ENCODE results near the gene HES4.
"Not testable (repeated sequence)": the region's sequence is repeated elsewhere in the genome, so short reads cannot be mapped to it uniquely, and the experiment has no call there.

HES4 gene

DNA sequence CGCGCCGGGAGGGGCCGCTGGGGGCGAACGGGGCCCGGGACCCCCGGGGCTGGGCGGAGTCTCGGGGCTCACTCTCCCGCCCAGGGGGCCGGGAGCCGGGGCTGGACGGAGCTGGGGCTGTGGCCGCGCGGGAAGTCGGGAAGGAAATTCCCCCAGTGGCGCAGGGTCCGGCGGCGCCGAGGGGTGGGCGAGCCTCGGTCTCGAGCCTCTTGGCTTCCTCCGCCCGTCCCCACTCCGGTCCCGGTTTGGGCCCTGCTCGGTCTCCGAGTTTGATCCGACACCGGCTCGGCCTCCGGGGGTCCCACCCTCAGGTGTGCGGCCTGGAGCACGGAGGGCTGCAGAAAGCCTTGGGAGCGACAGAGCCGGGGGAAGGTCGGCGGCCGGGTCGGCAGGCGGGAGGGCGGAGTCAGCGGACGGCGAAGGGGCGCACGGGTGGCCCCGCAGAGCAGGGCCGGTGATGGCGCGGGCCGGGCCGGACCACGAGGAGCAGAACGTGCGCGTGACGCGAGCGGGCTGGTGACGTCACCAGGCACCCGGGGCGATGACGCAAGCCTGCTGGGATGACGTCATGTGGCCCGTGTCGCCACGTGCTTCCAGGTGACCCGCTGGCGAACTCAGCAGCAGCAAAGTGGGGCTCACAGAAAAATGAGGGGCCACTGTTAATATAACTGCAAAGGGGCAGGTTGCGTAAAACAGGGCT lies 610 bp upstream of the HES4 start:
- DNase-seq (ENCODE audit: low read depth in 1 of 2, low spot score in 1 of 2) = peak; percentile 48 to 53

GRCh38 chr1:998995-999724 lies 737 bp downstream of the HES4 start:
- DNase-seq (ENCODE audit: low read depth in 1 of 2, low spot score in 1 of 2) = no peak

DNA sequence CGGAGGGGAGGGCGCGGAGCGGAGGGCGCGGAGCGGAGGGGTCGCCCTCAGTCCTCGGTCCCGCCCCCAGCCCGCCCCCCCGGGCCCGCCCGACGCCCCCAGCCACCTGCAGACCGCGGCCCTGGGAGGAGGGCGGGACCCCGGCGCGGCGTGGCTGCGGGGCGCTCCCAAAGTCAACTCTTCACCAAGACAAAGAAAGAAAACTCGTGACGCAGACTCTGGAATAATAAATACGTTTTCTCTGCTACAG lies 1.2 kb downstream of the HES4 start:
- no peak for DNase-seq (ENCODE audit: low read depth in 1 of 2, low spot score in 1 of 2)

GRCh38 chr1:997993-998744 lies 1.7 kb downstream of the HES4 start:
- DNase-seq (ENCODE audit: low read depth in 1 of 2, low spot score in 1 of 2) = no peak

DNA sequence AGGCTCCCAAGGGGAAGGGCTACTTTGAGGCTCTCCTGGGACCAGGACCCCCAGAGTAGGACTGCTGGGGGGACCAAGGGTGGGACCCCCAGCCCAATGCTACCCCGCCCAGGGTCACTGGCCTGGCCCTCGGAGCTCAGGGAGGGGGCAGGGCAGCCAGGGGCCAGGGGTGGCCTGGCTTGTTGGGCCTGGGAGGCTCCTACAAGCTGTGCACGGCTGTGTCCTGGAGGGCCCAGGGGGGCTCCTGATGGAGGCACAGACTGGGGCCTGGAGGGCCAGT lies 2.2 kb downstream of the HES4 start:
- no peak for DNase-seq (ENCODE audit: low read depth in 1 of 2, low spot score in 1 of 2)

GRCh38 chr1:996851-997712 lies 2.8 kb downstream of the HES4 start:
- DNase-seq (ENCODE audit: low read depth in 1 of 2, low spot score in 1 of 2) = no peak

DNA sequence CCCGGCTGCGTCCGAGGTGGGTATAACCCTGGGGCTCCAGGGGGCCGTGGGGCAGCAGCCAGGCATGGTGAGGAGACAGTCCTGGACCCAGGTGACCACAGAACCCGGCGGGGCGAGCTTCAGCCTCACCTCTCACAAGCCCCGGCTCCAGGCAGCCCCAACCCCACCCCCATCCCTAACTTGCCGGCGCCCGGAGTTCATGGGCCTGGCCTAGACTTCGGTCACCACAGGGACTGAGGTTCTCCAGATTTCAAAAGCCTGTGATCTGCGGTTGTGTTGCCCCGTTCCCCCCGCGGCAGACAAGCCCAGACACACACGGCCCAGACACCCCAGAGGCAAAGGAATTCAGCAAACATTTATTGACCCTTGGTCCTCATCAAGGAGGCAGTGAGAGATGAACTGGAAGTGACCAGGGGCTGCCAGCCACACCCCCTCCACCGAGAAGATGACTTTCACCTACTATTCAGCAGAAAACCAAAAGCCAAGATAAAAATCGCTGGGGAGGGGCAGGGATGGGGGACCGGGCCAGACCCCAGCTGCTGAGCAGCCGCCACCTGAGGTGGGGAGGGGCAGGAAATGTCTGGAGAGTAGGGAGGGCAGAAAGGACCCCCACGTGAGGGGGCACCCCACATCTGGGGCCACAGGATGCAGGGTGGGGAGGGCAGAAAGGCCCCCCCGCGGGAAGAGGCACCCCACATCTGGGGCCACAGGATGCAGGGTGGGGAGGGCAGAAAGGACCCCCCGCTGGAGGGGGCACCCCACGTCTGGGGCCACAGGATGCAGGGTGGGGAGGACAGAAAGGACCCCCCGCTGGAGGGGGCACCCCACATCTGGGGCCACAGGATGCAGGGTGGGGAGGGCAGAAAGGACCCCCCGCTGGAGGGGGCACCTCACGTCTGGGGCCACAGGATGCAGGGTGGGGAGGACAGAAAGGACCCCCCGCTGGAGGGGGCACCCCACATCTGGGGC lies 3.9 kb downstream of the HES4 start:
- DNase-seq (ENCODE audit: low read depth in 1 of 2, low spot score in 1 of 2) = no peak

GRCh38 chr1:994546-994945 lies 5.4 kb downstream of the HES4 start:
- DNase-seq (ENCODE audit: low read depth in 1 of 2, low spot score in 1 of 2) = not testable (repeated sequence)

- no peak for DNase-seq (ENCODE audit: low read depth in 1 of 2, low spot score in 1 of 2)
Measured at GRCh38 chr1:993379-993995, 6.4 kb downstream of the HES4 start.

DNA sequence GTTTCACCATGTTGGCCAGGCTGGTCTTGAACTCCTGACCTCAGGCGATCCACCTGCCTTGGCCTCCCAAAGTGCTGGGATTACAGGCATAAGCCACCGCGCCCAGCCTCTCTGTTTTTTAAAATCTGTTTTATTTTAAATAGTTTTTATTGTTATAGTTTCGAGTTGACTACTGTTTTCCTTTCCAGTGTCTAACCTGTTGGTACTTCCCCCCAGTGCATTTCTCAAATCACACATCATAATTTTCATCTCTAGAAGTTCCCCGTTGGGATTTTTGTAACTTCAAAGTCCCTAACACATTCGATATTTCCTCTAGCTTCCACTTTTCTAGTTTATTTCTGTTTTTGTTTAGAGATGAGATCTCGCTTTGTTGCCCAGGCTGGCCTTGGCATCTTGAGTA lies 7.5 kb downstream of the HES4 start:
- no peak for DNase-seq (ENCODE audit: low read depth in 1 of 2, low spot score in 1 of 2)

DNA sequence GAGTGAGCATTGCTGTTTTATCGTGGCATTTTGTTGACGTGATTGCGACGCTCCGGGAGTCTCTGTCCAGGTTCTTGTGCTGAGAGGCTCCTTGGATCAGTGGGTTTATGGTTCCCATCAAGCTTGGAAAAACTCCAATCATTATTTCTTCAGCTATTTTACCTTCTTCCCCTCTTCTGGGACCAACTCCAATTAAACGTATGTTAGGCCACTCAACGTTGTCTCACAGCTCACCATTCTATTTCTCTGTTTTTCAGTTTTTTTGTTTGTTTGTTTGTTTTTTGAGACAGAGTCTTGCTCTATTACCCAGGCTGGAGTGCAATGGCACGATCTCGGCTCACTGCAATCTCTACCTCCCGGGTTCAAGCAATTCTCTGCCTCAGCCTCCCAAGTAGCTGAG lies 8.0 kb downstream of the HES4 start:
- DNase-seq (ENCODE audit: low read depth in 1 of 2, low spot score in 1 of 2) = no peak

- DNase-seq (ENCODE audit: low read depth in 1 of 2, low spot score in 1 of 2) = not testable (repeated sequence)
Measured at GRCh38 chr1:991275-991674, 8.6 kb downstream of the HES4 start.

GRCh38 chr1:988061-988460 lies 11.8 kb downstream of the HES4 start:
- not testable (repeated sequence) for DNase-seq (ENCODE audit: low read depth in 1 of 2, low spot score in 1 of 2)

GRCh38 chr1:985126-985525 lies 14.8 kb downstream of the HES4 start:
- DNase-seq (ENCODE audit: low read depth in 1 of 2, low spot score in 1 of 2) = no peak

- DNase-seq (ENCODE audit: low read depth in 1 of 2, low spot score in 1 of 2) = no peak
Measured at GRCh38 chr1:984476-984814, 15.5 kb downstream of the HES4 start.

DNA sequence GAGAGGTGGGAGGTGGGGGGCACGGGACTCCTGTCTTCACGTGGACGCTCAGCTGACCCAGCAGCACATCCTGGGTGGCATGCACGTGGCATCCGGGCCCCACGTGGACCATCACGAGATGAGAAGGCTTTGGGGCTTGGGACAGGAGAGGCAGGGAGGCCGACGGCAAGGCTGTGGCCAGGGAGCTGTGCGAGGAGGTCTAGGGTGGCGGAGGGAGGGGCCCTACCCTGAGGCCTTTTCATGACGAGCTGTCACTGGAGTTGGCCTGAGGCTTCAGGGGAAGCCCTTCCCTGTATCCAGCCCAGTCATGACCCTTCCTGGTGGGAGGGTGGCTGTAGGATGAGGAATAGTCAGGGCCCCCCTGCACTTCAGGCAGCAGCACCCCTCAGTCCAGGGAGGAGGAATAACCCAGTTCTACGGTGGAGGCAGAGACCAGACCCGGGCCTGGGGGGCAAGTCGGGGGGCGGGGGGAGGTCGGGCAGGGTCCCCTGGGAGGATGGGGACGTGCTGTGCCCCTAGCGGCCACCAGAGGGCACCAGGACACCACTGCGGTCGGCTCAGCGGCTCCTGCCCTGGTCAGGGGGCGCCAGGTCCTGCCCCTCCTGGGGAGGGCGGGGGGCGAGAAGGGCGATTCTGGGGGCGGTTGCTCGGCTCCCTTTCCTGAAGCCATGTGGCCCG lies 16.0 kb downstream of the HES4 start:
- peak; percentile 41 to 48 for DNase-seq (ENCODE audit: low read depth in 1 of 2, low spot score in 1 of 2)

DNA sequence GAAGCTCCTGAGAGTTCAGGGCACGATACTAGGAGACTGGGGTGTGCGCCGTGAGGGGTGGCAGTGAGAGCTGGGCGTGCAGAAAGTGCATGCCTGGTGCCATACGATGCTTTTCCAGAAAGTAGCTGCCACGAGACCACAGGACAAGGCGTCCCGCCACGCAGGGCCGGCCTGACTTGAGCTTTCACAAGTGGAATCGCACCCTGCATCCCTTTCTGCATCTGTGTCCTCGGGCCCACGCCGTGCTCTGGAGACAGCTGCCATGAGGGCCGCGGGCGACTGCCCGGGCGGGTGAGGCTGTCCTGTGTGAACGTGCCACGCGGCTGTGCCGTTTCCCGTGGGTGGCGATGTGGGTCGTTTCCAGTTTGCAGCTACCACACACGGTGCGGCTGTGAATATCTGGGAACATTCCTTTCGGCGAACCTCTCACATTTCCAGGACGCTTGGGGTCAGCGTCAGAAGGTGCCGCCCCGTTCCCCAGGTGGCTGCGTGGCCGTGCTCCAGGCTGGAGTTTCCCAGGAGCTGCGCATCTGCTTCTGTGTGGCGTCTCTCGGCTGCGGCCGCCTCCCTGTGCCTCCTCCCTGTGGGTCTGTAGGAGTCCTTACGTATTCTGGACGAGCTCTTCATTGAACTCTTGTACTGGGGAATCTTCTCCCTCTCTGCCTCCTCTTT lies 17.0 kb downstream of the HES4 start:
- DNase-seq (ENCODE audit: low read depth in 1 of 2, low spot score in 1 of 2) = no peak

- DNase-seq (ENCODE audit: low read depth in 1 of 2, low spot score in 1 of 2) = no peak
Measured at GRCh38 chr1:981955-982558, 17.8 kb downstream of the HES4 start, which contains the start of gene PERM1. Gene PERM1, minus strand, starts transcription at chr1:982093. Its CDS starts 1,064 bp downstream, at chr1:981029.

Measured in activated CD4-positive, alpha-beta T cell treated with anti-CD3 and anti-CD28 coated beads, Interleukin-2, amount 50 U/mL, for 24 hours (primary cell).